Ovary (tissue), 9 donors: Measurements from ENCODE around the gene OTOP2. TPM values are rescaled to one million over a fixed set of nuclear protein-coding genes. Genes with fewer than 3 reads are reported as not detected.
"Not testable (repeated sequence)": the region's sequence is repeated elsewhere in the genome, so short reads cannot be mapped to it uniquely, and the experiment has no call there.

Experiments
- DNase-seq, 5 donors: peaks; one replicate each; pipeline ENCODE4 v3.0.0-alpha.2; 2019 to 2020
- H3K27ac ChIP-seq, 2 donors: fragments of 200-600 bp; one replicate each; pipeline versions ENCODE4 v1.5.1 to v1.8.0; 2019 to 2022
- H3K27me3 ChIP-seq: fragments of 200-600 bp; one replicate; pipeline ENCODE4 v1.8.0; 2022
- H3K36me3 ChIP-seq: fragments of 200-600 bp; sonication (generic); one replicate; pipeline ENCODE4 v1.5.1; 2019
- H3K4me1 ChIP-seq: one replicate; pipeline ENCODE4 v1.8.1; 2013; ENCODE audit warnings: mild to moderate bottlenecking, moderate library complexity; ENCODE audit not compliant: insufficient read depth
- H3K4me3 ChIP-seq: fragments of 200-600 bp; sonication (generic); one replicate; pipeline ENCODE4 v1.5.1; 2017
- H3K9me3 ChIP-seq, 2 donors: fragments of 200-600 bp in 1 of 2; sonication (generic) in 1 of 2; one replicate each; pipeline versions ENCODE4 v1.5.1 to v1.8.1; 2013 to 2019; ENCODE audit warnings: mild to moderate bottlenecking in 1 of 2, moderate library complexity in 1 of 2
- CTCF ChIP-seq, 3 donors: fragments of 450-650 bp in 2 of 3; fragments of 200-600 bp in 1 of 3; IDR thresholded peaks; one replicate each; pipeline versions ENCODE4 v1.5.1 to v1.8.0; 2016 to 2022; ENCODE audit warnings: antibody characterized with exemption in 3 of 3, mild to moderate bottlenecking in 1 of 3
- EP300 ChIP-seq: sonication (generic); formaldehyde crosslinking; IDR thresholded peaks from one replicate; pipeline ENCODE4 v1.6.1; 2017; ENCODE audit warnings: antibody characterized with exemption
- POLR2A ChIP-seq: fragments of 450-650 bp; IDR thresholded peaks from one replicate; pipeline ENCODE4 v1.6.1; 2017; ENCODE audit warnings: antibody characterized with exemption, mild to moderate bottlenecking, moderate library complexity
- WGBS, 3 donors: extraction: QIAGEN DNeasy Blood & Tissue Kit in 1 of 3; methylation state at CpG; one replicate each; pipeline versions ENCODE4 v1.1.5 to v1.1.7; 2013 to 2017; 5-methylcytosine and 5-hydroxymethylcytosine counted together
- intact Hi-C, 4 donors: fragments of 100-400 bp; cut with DNase I; formaldehyde crosslinking; loops; one replicate each; pipeline versions ENCODE4 v1.11.0 to v1.15.1; 2022 to 2023
- polyA plus RNA-seq, 2 donors: library from polyadenylated mRNA; stranded (reverse); fragments of 200-250 nt in 1 of 2; fragments of 350-450 nt in 1 of 2; fragmentation: Illumina TruSeq in 1 of 2; extraction: RNeasy Lipid Tissue Mini Kit (QIAGEN cat#74804) in 1 of 2; gene quantifications; one replicate each; pipeline ENCODE4 v1.2.3, GENCODE V29; 2013 to 2014
- total RNA-seq, 7 donors: library from RNA; depleted of rRNA in 2 of 7; stranded (reverse); fragments of >200 nt in 2 of 7; fragmentation: NEBNext Ultra II Directional in 3 of 7; extraction: Animal tissue kit (Norgen Biotek cat#: 25700) in 3 of 7; gene quantifications; one replicate each; pipeline versions ENCODE4 v1.1.0 to v1.2.4, GENCODE V29; 2016 to 2023
- donor health status: DM: no; HTN: no; CAD: no; lungs with moderate emphysema.
- donor health status: DM: no; HTN: no; CAD: no.
- donor health status: Bipolar disorder and iron deficiency.
- donor health status: DM: yes; HTN: yes; CAD: no.
- donor health status: DM: no; HTN: no; CAD: no.
- donor health status: DM: yes; HTN: yes; CAD: no.

OTOP2 gene
- total and polyA plus RNA-seq, 9 donors, result not detected

DNA sequence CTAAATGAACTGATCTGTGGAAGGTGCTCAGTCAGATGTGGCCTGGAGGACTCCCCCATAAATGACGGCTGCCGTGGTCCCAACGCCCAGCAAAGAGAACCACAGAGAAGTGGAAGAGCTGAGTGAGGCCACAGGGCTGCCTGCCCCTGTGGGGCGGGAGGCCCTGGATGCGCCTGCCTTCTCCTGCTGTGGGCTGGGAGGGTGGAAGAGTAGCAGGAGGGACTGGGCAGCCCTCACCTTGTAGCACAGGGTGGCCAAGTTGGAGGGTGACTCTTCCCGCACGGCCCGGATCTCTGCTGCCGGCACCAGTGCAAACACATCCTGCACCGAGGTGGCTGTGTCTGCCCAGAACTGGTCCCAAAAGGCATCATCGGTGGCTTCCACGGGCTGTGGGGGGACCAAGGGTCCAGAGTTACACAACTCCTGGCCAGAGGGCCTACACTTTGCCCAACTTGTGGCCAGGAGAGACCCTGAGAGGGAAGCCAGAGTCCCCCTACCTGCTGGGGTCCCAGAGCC is 40.2 kb downstream of the OTOP2 start:
- Histone ChIP-seq H3K36me3 (no peaks in the 10 kb centered on the region), H3K9me3 (no peaks in the 10 kb centered on the region), H3K4me3 (no peak overlapping the region), H3K27me3 (no peaks in the 10 kb centered on the region), H3K4me1 (no peaks in the 10 kb centered on the region), H3K27ac (no peak overlapping the region)
- intact Hi-C loops, result loop anchor here (5.0 to 10.0 kb wide), 4 partner anchors 50 to 240 kb away; partner anchors contain the start of genes NUP85 (in 3 of the 4) and MRPL58 (in 1 of the 4)
- WGBS, 3 donors, result 86 to 92% (median 90%) methylated on average over 7 to 12 of the region's 12 CpGs
- DNase-seq, result no peak
- TF ChIP-seq EP300 (no peak), POLR2A (no peak), CTCF (IDR thresholded peaks at IDR 0.05) (no peak)

DNA sequence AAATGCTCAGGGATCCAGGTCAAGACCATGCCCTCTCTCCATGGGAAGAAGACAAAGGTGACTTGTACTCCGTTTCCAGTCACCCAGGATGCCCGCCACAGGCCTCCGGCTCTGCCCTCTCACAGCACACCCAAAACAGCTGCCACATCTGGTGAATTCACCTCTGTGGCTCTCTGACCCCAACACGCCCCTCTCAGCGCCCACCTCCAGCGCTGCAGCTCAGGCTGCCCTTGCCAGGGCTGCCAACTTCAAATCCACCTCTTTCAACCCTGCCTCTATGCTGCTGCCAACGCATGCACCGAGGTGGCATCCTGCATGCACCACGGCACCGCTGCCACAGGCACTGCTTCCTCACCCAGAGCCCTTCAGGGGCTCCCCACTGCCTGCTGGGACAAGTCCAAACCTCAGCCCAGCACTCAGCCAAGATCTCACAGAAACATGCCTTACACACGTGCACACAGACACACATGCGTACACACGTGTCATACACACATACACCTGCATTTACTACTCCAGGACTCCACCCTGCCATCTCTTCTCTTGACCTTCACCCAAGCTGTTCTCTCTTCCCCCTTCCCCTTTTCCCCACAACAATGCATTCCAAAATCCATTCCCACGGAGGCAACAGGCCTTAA is 41.0 kb downstream of the OTOP2 start:
- TF ChIP-seq EP300 (no peak), POLR2A (no peak), CTCF (IDR thresholded peaks at IDR 0.05) (no peak)
- intact Hi-C loops, result loop anchor here (5.0 to 10.0 kb wide), 4 partner anchors 50 to 240 kb away; partner anchors contain the start of genes NUP85 (in 3 of the 4) and MRPL58 (in 1 of the 4)
- no peak overlapping the region for H3K4me3 ChIP-seq
- no peak overlapping the region for H3K27ac ChIP-seq
- no peaks in the 10 kb centered on the region for H3K27me3 ChIP-seq
- H3K9me3 ChIP-seq, result no peaks in the 10 kb centered on the region
- H3K36me3 ChIP-seq, result no peaks in the 10 kb centered on the region
- 72 to 76% (median 75%) methylated on average over 14 of the region's 14 CpGs for WGBS, 3 donors
- no peaks in the 10 kb centered on the region for H3K4me1 ChIP-seq
- no peak for DNase-seq

GRCh38 chr17:74968361-74968780 is 44.3 kb downstream of the OTOP2 start:
- Histone ChIP-seq H3K4me3 (no peak overlapping the region), H3K9me3 (no peaks in the 10 kb centered on the region), H3K36me3 (no peaks in the 10 kb centered on the region), H3K27ac (no peak overlapping the region), H3K27me3 (no peaks in the 10 kb centered on the region), H3K4me1 (peaks cover 7% of the 10 kb centered on the region)
- 70 to 81% (median 71%) methylated on average over 5 of the region's 5 CpGs for WGBS, 3 donors
- intact Hi-C loops, result loop anchor here (10.0 kb wide), 3 partner anchors 46 to 236 kb away; partner anchors contain the start of genes NUP85 (in 3 of the 4) and MRPL58 (in 1 of the 4)
- TF ChIP-seq EP300 (no peak), POLR2A (no peak), CTCF (IDR thresholded peaks at IDR 0.05) (no peak)
- DNase-seq, result no peak

- not testable (repeated sequence) for H3K4me1 ChIP-seq, H3K27ac ChIP-seq, H3K4me3 ChIP-seq, H3K9me3 ChIP-seq, DNase-seq, H3K36me3 ChIP-seq, H3K27me3 ChIP-seq
- 87 to 90% (median 89%) methylated on average over 5 of the region's 5 CpGs for WGBS, 3 donors
- intact Hi-C loops, result loop anchor here (10.0 kb wide), 3 partner anchors 45 to 235 kb away; partner anchors contain the start of genes NUP85 (in 3 of the 4) and MRPL58 (in 1 of the 4)
Measured at GRCh38 chr17:74969501-74969900, 45.4 kb downstream of the OTOP2 start.

- Histone ChIP-seq H3K36me3 (no peaks in the 10 kb centered on the region), H3K27me3 (no peaks in the 10 kb centered on the region), H3K9me3 (no peaks in the 10 kb centered on the region), H3K4me3 (no peak overlapping the region), H3K4me1 (peaks cover 7% of the 10 kb centered on the region), H3K27ac (no peak overlapping the region)
- DNase-seq, result no peak
- TF ChIP-seq EP300 (no peak), POLR2A (no peak), CTCF (IDR thresholded peaks at IDR 0.05) (no peak)
- WGBS, 3 donors, result 76 to 95% (median 84%) methylated on average over 3 of the region's 3 CpGs
- intact Hi-C loops, result no loop called here
Measured at GRCh38 chr17:74970395-74970794, 46.3 kb downstream of the OTOP2 start.
